K562 (cell line): ENCODE results near the gene TIMM44. TPM values are rescaled to one million over a fixed set of nuclear protein-coding genes. Genes with fewer than 3 reads are reported as not detected.

Experiments used
- ARNT ChIP-seq, 2 experiments: fragments of 450-650 bp; IDR thresholded peaks; 2 replicates each; pipeline ENCODE4 v1.6.1; 2016; ENCODE audit warnings: mild to moderate bottlenecking in 1 of 2
- BCOR ChIP-seq: fragments of 450-650 bp; IDR thresholded peaks from 2 replicates; pipeline ENCODE4 v1.6.1; 2016
- CAMTA2 ChIP-seq: fragments of 250-450 bp; sonication (Bioruptor Pico); conservative IDR thresholded peaks from 2 replicates; pipeline ENCODE4 v1.5.1; 2022
- MGA ChIP-seq: fragments of 450-650 bp; IDR thresholded peaks from 2 replicates; pipeline ENCODE4 v1.6.1; 2016; ENCODE audit warnings: mild to moderate bottlenecking, moderate library complexity
- MIER1 ChIP-seq: fragments of 450-650 bp; IDR thresholded peaks from 2 replicates; pipeline ENCODE4 v1.6.1; 2016; ENCODE audit warnings: antibody characterized with exemption, mild to moderate bottlenecking, low read depth
- NR4A1 ChIP-seq, 2 experiments: fragments of 250-450 bp in 1 of 2; fragments of 450-650 bp in 1 of 2; sonication (Bioruptor Pico) in 1 of 2; IDR thresholded peaks; 2 replicates each; pipeline versions ENCODE4 v1.4.0 to v1.6.1; 2016 to 2020; ENCODE audit warnings: mild to moderate bottlenecking in 2 of 2, missing compliant biosample characterization in 1 of 2, missing genetic modification characterization in 1 of 2, moderate library complexity in 1 of 2
- RUNX1 ChIP-seq: sonication (generic); IDR thresholded peaks from 2 replicates; pipeline ENCODE4 v1.6.1; 2016; ENCODE audit warnings: antibody characterized with exemption, low read depth
- TBL1XR1 ChIP-seq, 2 experiments: IDR thresholded peaks; 2 replicates each; pipeline ENCODE4 v1.6.1; 2012; ENCODE audit warnings: improper control_type of control experiment in 2 of 2, low read length in 2 of 2, mild to moderate bottlenecking in 1 of 2
- ZNF146 ChIP-seq: IDR thresholded peaks from one replicate; pipeline ENCODE4 v1.6.1; 2018; ENCODE audit warnings: missing compliant biosample characterization; ENCODE audit not compliant: unreplicated experiment
- ZNF212 ChIP-seq: fragments of 450-650 bp; formaldehyde crosslinking; IDR thresholded peaks from 2 replicates; pipeline ENCODE4 v1.4.0; 2020; ENCODE audit warnings: mild to moderate bottlenecking
- ZNF766 ChIP-seq: fragments of 200-800 bp; sonication (Bioruptor generic); conservative IDR thresholded peaks from 2 replicates; pipeline ENCODE4 v1.6.1; 2016; ENCODE audit warnings: missing genetic modification characterization, missing compliant biosample characterization
- polyA plus RNA-seq, 8 experiments: library from polyadenylated mRNA; depleted of rRNA in 4 of 8; stranded (reverse) in 5 of 8; unstranded in 3 of 8; fragments of >200 nt; fragmentation: Nextera tagmentation in 2 of 8; fragmentation: Illumina TruSeq in 1 of 8; extraction: Ambion mirVana in 2 of 8; extraction: Trizol in 1 of 8; gene quantifications; 2 replicates each; pipeline versions ENCODE4 v1.2.1 to v1.2.3, GENCODE V29; 2011 to 2014; ENCODE audit warnings: inconsistent platforms in 1 of 8, missing spikeins in 1 of 8
- total RNA-seq, 7 experiments: library from RNA; depleted of rRNA in 6 of 7; stranded (reverse); fragments of >200 nt in 6 of 7; fragmentation: Illumina TruSeq in 2 of 7; extraction: Trizol in 2 of 7; gene quantifications; 2 replicates each; pipeline versions ENCODE4 v1.2.1 to v1.2.3, GENCODE V29; 2011 to 2021; ENCODE audit warnings: low replicate concordance in 1 of 7
- TF ChIP-seq, protein P1 (sequence below): fragments of 250-450 bp; sonication (Bioruptor Pico); IDR thresholded peaks from 2 replicates; pipeline ENCODE4 v1.4.0; 2020; ENCODE audit warnings: borderline replicate concordance
- TF ChIP-seq, protein P2 (sequence below): fragments of 450-650 bp; IDR thresholded peaks from 2 replicates; pipeline ENCODE4 v1.6.1; 2017; ENCODE audit warnings: antibody characterized with exemption

The TIMM44 gene
- total and polyA plus RNA-seq, 9 of the 15 experiments (the other 6 are each of a cell fraction or from before 2014, with no cell fraction given), result 10.3 to 231 (median 89.3) TPM

- TF ChIP-seq MIER1 (peak; percentile 49; the same call in 1 of the 2 replicates), ARNT (IDR thresholded peaks at IDR 0.05) (peak in 1 of 2 experiments; percentile 69; a peak in 2 of 4 replicates), NR4A1 (CRISPR knock-in tag; IDR thresholded peaks at IDR 0.05) (no peak), NR4A1 (tag; IDR thresholded peaks at IDR 0.05) (no peak), MGA (peak; percentile 59), ZNF212 (CRISPR knock-in tag) (no peak), BCOR (peak; percentile 70), TBL1XR1 (IDR thresholded peaks at IDR 0.05; ENCODE audit: low read length in 2 of 2) (0 out of 4 replicates have a peak, but pooled peaks of 1 of the 2 experiments have one; percentile 7), ZNF766 (CRISPR knock-in tag) (no peak), RUNX1 (no peak), CAMTA2 (CRISPR knock-in tag) (no peak), ZNF146 (no peak)
- TF ChIP-seq, protein P1, sequence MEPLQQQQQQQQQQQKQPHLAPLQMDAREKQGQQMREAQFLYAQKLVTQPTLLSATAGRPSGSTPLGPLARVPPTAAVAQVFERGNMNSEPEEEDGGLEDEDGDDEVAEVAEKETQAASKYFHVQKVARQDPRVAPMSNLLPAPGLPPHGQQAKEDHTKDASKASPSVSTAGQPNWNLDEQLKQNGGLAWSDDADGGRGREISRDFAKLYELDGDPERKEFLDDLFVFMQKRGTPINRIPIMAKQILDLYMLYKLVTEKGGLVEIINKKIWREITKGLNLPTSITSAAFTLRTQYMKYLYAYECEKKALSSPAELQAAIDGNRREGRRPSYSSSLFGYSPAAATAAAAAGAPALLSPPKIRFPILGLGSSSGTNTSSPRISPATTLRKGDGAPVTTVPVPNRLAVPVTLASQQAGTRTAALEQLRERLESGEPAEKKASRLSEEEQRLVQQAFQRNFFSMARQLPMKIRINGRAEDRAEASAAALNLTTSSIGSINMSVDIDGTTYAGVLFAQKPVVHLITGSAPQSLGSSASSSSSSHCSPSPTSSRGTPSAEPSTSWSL (CRISPR knock-in tag), result 0 out of 2 replicates have a peak, but pooled peaks have one; percentile 19
- TF ChIP-seq, protein P2, sequence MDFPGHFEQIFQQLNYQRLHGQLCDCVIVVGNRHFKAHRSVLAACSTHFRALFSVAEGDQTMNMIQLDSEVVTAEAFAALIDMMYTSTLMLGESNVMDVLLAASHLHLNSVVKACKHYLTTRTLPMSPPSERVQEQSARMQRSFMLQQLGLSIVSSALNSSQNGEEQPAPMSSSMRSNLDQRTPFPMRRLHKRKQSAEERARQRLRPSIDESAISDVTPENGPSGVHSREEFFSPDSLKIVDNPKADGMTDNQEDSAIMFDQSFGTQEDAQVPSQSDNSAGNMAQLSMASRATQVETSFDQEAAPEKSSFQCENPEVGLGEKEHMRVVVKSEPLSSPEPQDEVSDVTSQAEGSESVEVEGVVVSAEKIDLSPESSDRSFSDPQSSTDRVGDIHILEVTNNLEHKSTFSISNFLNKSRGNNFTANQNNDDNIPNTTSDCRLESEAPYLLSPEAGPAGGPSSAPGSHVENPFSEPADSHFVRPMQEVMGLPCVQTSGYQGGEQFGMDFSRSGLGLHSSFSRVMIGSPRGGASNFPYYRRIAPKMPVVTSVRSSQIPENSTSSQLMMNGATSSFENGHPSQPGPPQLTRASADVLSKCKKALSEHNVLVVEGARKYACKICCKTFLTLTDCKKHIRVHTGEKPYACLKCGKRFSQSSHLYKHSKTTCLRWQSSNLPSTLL, result no peak
Measured at GRCh38 chr19:7944177-7944761, 803 bp upstream of the TIMM44 start (continued).
